Esophagus muscularis mucosa (tissue), 3 donors: ENCODE results near the gene ZDHHC8.

ENCODE experiments used
- EP300 ChIP-seq: sonication (generic); formaldehyde crosslinking; IDR thresholded peaks from one replicate; pipeline ENCODE4 v1.6.1; 2017; ENCODE audit warnings: antibody characterized with exemption
- POLR2A ChIP-seq: fragments of 450-650 bp; IDR thresholded peaks from one replicate; pipeline ENCODE4 v1.6.1; 2017; ENCODE audit warnings: antibody characterized with exemption, moderate library complexity, mild to moderate bottlenecking, low read depth
- POLR2AphosphoS5 ChIP-seq, 2 donors: sonication (generic); formaldehyde crosslinking; IDR thresholded peaks; one replicate each; pipeline ENCODE4 v1.6.1; 2017; ENCODE audit warnings: antibody characterized with exemption in 2 of 2

DNA sequence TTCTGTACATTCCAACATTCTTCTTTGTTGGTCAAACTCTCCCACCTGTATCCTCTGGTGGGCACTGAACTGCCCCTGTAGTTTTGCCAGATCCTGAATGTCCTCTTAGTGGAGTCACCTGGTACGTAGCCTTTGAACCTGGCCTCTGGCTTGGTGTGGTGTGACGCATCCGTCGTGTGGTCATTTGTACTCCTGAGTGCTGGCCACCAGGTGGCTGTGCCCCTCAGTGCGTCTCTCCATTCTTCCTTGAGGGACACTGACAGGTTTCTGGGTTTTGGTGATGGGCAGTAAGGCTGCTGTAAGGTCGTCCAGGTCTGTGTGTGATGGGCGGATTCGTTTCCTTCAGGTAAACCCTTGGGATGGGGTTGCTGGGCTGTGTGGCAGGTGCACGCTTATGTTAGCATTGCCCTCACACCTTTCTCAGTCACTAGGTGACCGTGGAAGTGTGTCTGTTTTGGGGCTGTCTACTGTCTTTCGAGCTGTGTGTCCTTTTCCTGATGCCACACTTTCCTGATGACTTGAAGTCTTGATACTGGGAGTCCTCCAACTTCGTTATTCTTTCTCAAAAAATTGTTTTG lies 29.3 kb upstream of the ZDHHC8 start:
- TF ChIP-seq POLR2A (no peak), EP300 (no peak), POLR2AphosphoS5 (IDR thresholded peaks at IDR 0.05) (no peak)
